SK-N-SH treated with all-trans-retinoic acid at 6 μM for 48 hours (cell line): Measurements from ENCODE around the gene ACAD10.

Experiments used
- ATAC-seq: fragments of 200-7000 bp; cut with Tn5 transposase; 3 replicates; pipeline ENCODE4 v1.9.1; 2020; ENCODE audit warnings: mild to moderate bottlenecking, moderate library complexity
- ARNTL ChIP-seq: fragments of 450-650 bp; formaldehyde crosslinking; IDR thresholded peaks from 2 replicates; pipeline ENCODE4 v1.5.0; 2020; ENCODE audit warnings: low read depth, mild to moderate bottlenecking, moderate library complexity, borderline replicate concordance
- BACH2 ChIP-seq: fragments of 250-450 bp; sonication (Bioruptor Pico); IDR thresholded peaks from 2 replicates; pipeline ENCODE4 v1.9.0; 2021; ENCODE audit warnings: mild to moderate bottlenecking, borderline replicate concordance
- CSDC2 ChIP-seq: fragments of 250-450 bp; sonication (Bioruptor Pico); IDR thresholded peaks from 2 replicates; pipeline ENCODE4 v1.5.0; 2020; ENCODE audit warnings: mild to moderate bottlenecking, moderate library complexity
- ESRRG ChIP-seq: fragments of 250-450 bp; sonication (Bioruptor Pico); IDR thresholded peaks from 2 replicates; pipeline ENCODE4 v1.6.1; 2021; ENCODE audit warnings: mild to moderate bottlenecking
- GLIS3 ChIP-seq: fragments of 250-450 bp; sonication (Bioruptor Pico); IDR thresholded peaks from 2 replicates; pipeline ENCODE4 v1.5.0; 2020; ENCODE audit warnings: mild to moderate bottlenecking, moderate library complexity
- ISL1 ChIP-seq: fragments of 250-450 bp; sonication (Bioruptor Pico); IDR thresholded peaks from 2 replicates; pipeline ENCODE4 v2.1.2; 2022; ENCODE audit warnings: mild to moderate bottlenecking, moderate library complexity
- OSR1 ChIP-seq: fragments of 250-450 bp; sonication (Bioruptor Pico); IDR thresholded peaks from 2 replicates; pipeline ENCODE4 v1.8.0; 2022; ENCODE audit warnings: moderate library complexity, mild to moderate bottlenecking, inconsistent platforms
- PATZ1 ChIP-seq: fragments of 250-450 bp; sonication (Bioruptor Pico); IDR thresholded peaks from 2 replicates; pipeline ENCODE4 v1.8.0; 2020; ENCODE audit warnings: mild to moderate bottlenecking, moderate library complexity, borderline replicate concordance
- POU6F1 ChIP-seq: fragments of 250-450 bp; sonication (Bioruptor Pico); IDR thresholded peaks from 2 replicates; pipeline ENCODE4 v1.8.0; 2021; ENCODE audit warnings: low read depth, mild to moderate bottlenecking, moderate library complexity, borderline replicate concordance
- PPARA ChIP-seq: fragments of 250-450 bp; sonication (Bioruptor Pico); IDR thresholded peaks from 2 replicates; pipeline ENCODE4 v1.5.0; 2020; ENCODE audit warnings: mild to moderate bottlenecking, borderline replicate concordance
- SNAI2 ChIP-seq: fragments of 250-450 bp; sonication (Bioruptor Pico); IDR thresholded peaks from 2 replicates; pipeline ENCODE4 v1.5.0; 2020; ENCODE audit warnings: mild to moderate bottlenecking, moderate library complexity
- TCF4 ChIP-seq: fragments of 250-450 bp; sonication (Bioruptor Pico); IDR thresholded peaks from 2 replicates; pipeline ENCODE4 v1.8.0; 2021; ENCODE audit warnings: mild to moderate bottlenecking, moderate library complexity, borderline replicate concordance
- TOX ChIP-seq: fragments of 250-450 bp; sonication (Bioruptor Pico); IDR thresholded peaks from 2 replicates; pipeline ENCODE4 v1.8.0; 2021; ENCODE audit warnings: mild to moderate bottlenecking, moderate library complexity, borderline replicate concordance
- ZFP30 ChIP-seq: fragments of 450-650 bp; formaldehyde crosslinking; IDR thresholded peaks from 2 replicates; pipeline ENCODE4 v1.5.0; 2022; ENCODE audit warnings: mild to moderate bottlenecking, moderate library complexity
- ZNF565 ChIP-seq: fragments of 450-650 bp; formaldehyde crosslinking; conservative IDR thresholded peaks from 2 replicates; pipeline ENCODE4 v1.5.0; 2020; ENCODE audit warnings: low read depth, mild to moderate bottlenecking, moderate library complexity
- ZNF70 ChIP-seq: fragments of 450-650 bp; formaldehyde crosslinking; IDR thresholded peaks from 2 replicates; pipeline ENCODE4 v1.5.0; 2020; ENCODE audit warnings: mild to moderate bottlenecking, moderate library complexity
- ZNF8 ChIP-seq: fragments of 450-650 bp; formaldehyde crosslinking; IDR thresholded peaks from 2 replicates; pipeline ENCODE4 v1.5.0; 2020; ENCODE audit warnings: mild to moderate bottlenecking, moderate library complexity
- TF ChIP-seq, protein P1 (sequence below): fragments of 250-450 bp; sonication (Bioruptor Pico); IDR thresholded peaks from 2 replicates; pipeline ENCODE4 v1.5.1; 2021; ENCODE audit warnings: mild to moderate bottlenecking, moderate library complexity
- TF ChIP-seq, protein P2 (sequence below): fragments of 250-450 bp; sonication (Bioruptor Pico); IDR thresholded peaks from 2 replicates; pipeline ENCODE4 v1.5.0; 2020; ENCODE audit warnings: mild to moderate bottlenecking, moderate library complexity
- TF ChIP-seq, protein P3 (sequence below): fragments of 250-450 bp; sonication (Bioruptor Pico); IDR thresholded peaks from 2 replicates; pipeline ENCODE4 v1.5.1; 2020; ENCODE audit warnings: low read depth, mild to moderate bottlenecking, moderate library complexity

ACAD10 gene

DNA sequence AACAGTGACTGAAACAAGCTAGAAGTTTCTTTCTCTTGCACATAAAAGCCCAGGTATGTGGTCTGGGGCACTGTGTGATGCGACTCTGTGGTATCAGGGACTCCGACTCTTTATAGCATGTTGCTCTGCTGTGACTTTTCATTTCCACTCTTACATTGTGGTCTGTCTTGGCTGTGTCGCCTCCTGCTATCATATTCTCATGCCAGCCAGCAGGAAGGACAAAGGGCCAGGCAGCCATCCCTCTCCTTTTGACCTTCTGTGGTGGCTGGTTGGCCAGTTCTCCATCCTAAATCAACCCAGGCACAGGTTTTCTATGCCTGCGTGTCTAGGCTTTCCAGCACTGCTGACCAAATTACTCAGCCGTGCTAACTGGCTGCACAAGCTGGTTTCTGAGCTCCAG is 8.0 kb downstream of the ACAD10 start:
- TF ChIP-seq TOX (CRISPR knock-in tag) (no peak), PATZ1 (CRISPR knock-in tag) (no peak), ZNF565 (CRISPR knock-in tag) (no peak), SNAI2 (CRISPR knock-in tag) (no peak), ISL1 (CRISPR knock-in tag) (no peak), PPARA (CRISPR knock-in tag) (no peak), GLIS3 (CRISPR knock-in tag) (no peak), ESRRG (no peak), ZFP30 (CRISPR knock-in tag) (no peak), ZNF70 (CRISPR knock-in tag) (no peak), ZNF8 (CRISPR knock-in tag) (no peak), CSDC2 (no peak)
- TF ChIP-seq, protein P1, sequence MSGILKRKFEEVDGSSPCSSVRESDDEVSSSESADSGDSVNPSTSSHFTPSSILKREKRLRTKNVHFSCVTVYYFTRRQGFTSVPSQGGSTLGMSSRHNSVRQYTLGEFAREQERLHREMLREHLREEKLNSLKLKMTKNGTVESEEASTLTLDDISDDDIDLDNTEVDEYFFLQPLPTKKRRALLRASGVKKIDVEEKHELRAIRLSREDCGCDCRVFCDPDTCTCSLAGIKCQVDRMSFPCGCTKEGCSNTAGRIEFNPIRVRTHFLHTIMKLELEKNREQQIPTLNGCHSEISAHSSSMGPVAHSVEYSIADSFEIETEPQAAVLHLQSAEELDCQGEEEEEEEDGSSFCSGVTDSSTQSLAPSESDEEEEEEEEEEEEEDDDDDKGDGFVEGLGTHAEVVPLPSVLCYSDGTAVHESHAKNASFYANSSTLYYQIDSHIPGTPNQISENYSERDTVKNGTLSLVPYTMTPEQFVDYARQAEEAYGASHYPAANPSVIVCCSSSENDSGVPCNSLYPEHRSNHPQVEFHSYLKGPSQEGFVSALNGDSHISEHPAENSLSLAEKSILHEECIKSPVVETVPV = no peak
- no peak for ATAC-seq

- ATAC-seq = no peak
- no peak for TF ChIP-seq ARNTL
- TF ChIP-seq, protein P2, sequence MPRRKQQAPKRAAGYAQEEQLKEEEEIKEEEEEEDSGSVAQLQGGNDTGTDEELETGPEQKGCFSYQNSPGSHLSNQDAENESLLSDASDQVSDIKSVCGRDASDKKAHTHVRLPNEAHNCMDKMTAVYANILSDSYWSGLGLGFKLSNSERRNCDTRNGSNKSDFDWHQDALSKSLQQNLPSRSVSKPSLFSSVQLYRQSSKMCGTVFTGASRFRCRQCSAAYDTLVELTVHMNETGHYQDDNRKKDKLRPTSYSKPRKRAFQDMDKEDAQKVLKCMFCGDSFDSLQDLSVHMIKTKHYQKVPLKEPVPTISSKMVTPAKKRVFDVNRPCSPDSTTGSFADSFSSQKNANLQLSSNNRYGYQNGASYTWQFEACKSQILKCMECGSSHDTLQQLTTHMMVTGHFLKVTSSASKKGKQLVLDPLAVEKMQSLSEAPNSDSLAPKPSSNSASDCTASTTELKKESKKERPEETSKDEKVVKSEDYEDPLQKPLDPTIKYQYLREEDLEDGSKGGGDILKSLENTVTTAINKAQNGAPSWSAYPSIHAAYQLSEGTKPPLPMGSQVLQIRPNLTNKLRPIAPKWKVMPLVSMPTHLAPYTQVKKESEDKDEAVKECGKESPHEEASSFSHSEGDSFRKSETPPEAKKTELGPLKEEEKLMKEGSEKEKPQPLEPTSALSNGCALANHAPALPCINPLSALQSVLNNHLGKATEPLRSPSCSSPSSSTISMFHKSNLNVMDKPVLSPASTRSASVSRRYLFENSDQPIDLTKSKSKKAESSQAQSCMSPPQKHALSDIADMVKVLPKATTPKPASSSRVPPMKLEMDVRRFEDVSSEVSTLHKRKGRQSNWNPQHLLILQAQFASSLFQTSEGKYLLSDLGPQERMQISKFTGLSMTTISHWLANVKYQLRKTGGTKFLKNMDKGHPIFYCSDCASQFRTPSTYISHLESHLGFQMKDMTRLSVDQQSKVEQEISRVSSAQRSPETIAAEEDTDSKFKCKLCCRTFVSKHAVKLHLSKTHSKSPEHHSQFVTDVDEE = no peak
- TF ChIP-seq, protein P1 = no peak
- TF ChIP-seq, protein P3, sequence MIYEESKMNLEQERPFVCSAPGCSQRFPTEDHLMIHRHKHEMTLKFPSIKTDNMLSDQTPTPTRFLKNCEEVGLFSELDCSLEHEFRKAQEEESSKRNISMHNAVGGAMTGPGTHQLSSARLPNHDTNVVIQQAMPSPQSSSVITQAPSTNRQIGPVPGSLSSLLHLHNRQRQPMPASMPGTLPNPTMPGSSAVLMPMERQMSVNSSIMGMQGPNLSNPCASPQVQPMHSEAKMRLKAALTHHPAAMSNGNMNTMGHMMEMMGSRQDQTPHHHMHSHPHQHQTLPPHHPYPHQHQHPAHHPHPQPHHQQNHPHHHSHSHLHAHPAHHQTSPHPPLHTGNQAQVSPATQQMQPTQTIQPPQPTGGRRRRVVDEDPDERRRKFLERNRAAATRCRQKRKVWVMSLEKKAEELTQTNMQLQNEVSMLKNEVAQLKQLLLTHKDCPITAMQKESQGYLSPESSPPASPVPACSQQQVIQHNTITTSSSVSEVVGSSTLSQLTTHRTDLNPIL = no peak
These were observed 14.1 kb downstream of the ACAD10 start for GRCh38 chr12:111699962-111700361.

DNA sequence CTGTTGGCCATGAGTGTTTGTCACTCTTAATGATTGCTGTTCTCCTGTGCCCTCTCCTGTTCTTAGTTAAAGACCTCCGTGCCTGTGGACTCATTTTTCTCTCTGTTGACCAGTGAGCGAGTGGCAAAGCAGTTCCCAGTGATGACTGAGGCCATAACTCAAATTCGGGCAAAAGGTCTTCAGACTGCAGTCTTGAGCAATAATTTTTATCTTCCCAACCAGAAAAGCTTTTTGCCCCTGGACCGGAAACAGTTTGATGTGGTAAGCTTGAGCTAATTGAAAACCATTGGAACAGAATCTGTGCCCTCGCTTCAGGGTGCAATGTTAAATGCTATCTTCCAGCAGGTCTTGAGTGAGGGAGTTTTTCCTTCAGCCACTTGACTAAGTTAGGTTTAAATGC is 19.8 kb downstream of the ACAD10 start:
- no peak for ATAC-seq
- no peak for TF ChIP-seq SNAI2 (CRISPR knock-in tag)
- no peak for TF ChIP-seq ISL1 (CRISPR knock-in tag)
- no peak for TF ChIP-seq GLIS3 (CRISPR knock-in tag)
- TF ChIP-seq TOX (CRISPR knock-in tag) = no peak
- TF ChIP-seq, protein P2 = no peak
- no peak for TF ChIP-seq PPARA (CRISPR knock-in tag)
- TF ChIP-seq POU6F1 (CRISPR knock-in tag) = no peak
- no peak for TF ChIP-seq OSR1
- no peak for TF ChIP-seq CSDC2
- TF ChIP-seq ZNF70 (CRISPR knock-in tag) = no peak
- no peak for TF ChIP-seq TCF4 (CRISPR knock-in tag)
- no peak for TF ChIP-seq BACH2 (CRISPR knock-in tag)
- TF ChIP-seq PATZ1 (CRISPR knock-in tag) = no peak
- no peak for TF ChIP-seq ARNTL
- TF ChIP-seq, protein P3 = no peak
- no peak for TF ChIP-seq ZNF565 (CRISPR knock-in tag)
